ENCODE data around the gene CUX1. TPM values are rescaled to one million over a fixed set of nuclear protein-coding genes. Genes with fewer than 3 reads are reported as not detected.

CUX1 gene
- total and polyA plus RNA-seq, 2 donors (not counting 1 experiment from before 2014, with no cell fraction given) = 22.7 to 38.1 TPM

DNA sequence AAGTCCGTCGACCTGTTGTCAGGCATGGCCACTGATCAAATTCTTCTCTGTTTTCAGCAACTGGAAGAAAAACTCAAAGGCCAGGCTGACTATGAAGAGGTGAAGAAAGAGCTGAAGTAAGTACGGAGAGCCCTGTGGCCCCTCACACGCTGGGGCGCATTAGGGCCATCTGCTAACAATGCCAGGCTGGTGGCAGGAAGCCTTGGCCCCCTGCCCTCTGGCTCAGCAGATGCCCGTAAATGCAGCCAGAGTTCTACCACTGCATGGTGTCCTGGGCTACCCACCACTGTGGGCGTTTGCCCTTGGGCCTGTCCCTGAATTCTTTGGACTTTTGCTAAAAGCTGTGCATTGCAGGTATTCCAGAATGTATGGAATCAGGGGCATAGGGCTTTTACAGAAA is 372.3 kb downstream of the CUX1 start:
- no peak for DNase-seq (ENCODE audit: low read depth in 2 of 2)
- H2AFZ ChIP-seq (ENCODE audit: low read length) = no peak overlapping the region
- TF ChIP-seq, protein P1, sequence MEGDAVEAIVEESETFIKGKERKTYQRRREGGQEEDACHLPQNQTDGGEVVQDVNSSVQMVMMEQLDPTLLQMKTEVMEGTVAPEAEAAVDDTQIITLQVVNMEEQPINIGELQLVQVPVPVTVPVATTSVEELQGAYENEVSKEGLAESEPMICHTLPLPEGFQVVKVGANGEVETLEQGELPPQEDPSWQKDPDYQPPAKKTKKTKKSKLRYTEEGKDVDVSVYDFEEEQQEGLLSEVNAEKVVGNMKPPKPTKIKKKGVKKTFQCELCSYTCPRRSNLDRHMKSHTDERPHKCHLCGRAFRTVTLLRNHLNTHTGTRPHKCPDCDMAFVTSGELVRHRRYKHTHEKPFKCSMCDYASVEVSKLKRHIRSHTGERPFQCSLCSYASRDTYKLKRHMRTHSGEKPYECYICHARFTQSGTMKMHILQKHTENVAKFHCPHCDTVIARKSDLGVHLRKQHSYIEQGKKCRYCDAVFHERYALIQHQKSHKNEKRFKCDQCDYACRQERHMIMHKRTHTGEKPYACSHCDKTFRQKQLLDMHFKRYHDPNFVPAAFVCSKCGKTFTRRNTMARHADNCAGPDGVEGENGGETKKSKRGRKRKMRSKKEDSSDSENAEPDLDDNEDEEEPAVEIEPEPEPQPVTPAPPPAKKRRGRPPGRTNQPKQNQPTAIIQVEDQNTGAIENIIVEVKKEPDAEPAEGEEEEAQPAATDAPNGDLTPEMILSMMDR (conservative IDR thresholded peaks at IDR 0.05 in 1 of 2, IDR thresholded peaks at IDR 0.05 in 1 of 2; ENCODE audit: low read depth in 1 of 2, low read length in 2 of 2) = no peak
- no peak for TF ChIP-seq EZH2 (IDR thresholded peaks at IDR 0.05; ENCODE audit: low read length, missing control alignments)
- H3K4me2 ChIP-seq (ENCODE audit: extremely low read depth, insufficient read depth, low read length) = no peak overlapping the region
- H3K79me2 ChIP-seq (ENCODE audit: control insufficient read depth, insufficient read depth, low read length) = no peaks in the 10 kb centered on the region
- no peak overlapping the region for H3K27ac ChIP-seq (ENCODE audit: insufficient read depth, low read length)
- H3K4me3 ChIP-seq (replicated peaks in 1 of 4; ENCODE audit: control extremely low read depth in 1 of 4, insufficient read depth in 1 of 4, low read depth in 3 of 4, low read length in 4 of 4) = no peak overlapping the region
- H4K20me1 ChIP-seq (ENCODE audit: control insufficient read depth, extremely low read depth, insufficient read depth, low read length) = no peaks in the 10 kb centered on the region
- no peak overlapping the region for H3K9ac ChIP-seq (ENCODE audit: insufficient read depth, low read length)
- peaks cover 6% of the 10 kb centered on the region for H3K36me3 ChIP-seq (ENCODE audit: control insufficient read depth, insufficient read depth, low read length)
- no peaks in the 10 kb centered on the region for H3K4me1 ChIP-seq (ENCODE audit: control insufficient read depth, extremely low read depth, insufficient read depth, low read length)
- H3K27me3 ChIP-seq (ENCODE audit: control insufficient read depth, insufficient read depth, low read length) = no peaks in the 10 kb centered on the region
- no peaks in the 10 kb centered on the region for H3K9me3 ChIP-seq (ENCODE audit: control insufficient read depth, insufficient read depth, low read depth, low read length)

DNA sequence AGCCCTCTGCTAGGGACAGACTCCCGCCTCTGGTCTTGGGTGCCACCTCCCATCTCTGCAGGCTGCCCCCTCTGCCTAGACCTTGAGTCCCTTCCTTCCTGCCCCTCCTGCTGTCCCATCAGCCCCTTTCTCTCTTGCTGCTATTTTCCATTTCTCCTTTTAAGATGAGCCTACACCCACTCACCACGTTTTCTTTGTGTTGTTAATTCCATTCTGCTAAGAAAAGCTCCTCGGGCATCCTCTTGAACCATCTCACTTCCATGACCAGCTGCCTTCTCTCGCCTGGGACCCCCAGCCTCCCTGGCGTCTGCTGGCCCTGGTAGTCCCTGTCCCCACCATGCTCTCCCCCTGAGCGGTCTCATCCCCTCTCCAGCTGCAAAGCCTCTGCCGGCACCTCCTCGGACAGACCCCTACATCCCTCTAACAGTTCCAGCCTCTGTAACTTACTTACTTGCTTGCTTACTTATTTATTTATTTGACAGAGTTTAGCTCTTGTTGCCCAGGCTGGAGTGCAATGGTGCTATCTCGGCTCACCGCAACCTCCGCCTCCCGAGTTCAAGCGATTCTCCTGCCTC is 373.4 kb downstream of the CUX1 start:
- H3K9me3 ChIP-seq (ENCODE audit: control insufficient read depth, insufficient read depth, low read depth, low read length) = no peaks in the 10 kb centered on the region
- no peaks in the 10 kb centered on the region for H3K4me1 ChIP-seq (ENCODE audit: control insufficient read depth, extremely low read depth, insufficient read depth, low read length)
- H3K36me3 ChIP-seq (ENCODE audit: control insufficient read depth, insufficient read depth, low read length) = peaks cover 6% of the 10 kb centered on the region
- no peak overlapping the region for H2AFZ ChIP-seq (ENCODE audit: low read length)
- H3K27me3 ChIP-seq (ENCODE audit: control insufficient read depth, insufficient read depth, low read length) = no peaks in the 10 kb centered on the region
- H3K27ac ChIP-seq (ENCODE audit: insufficient read depth, low read length) = no peak overlapping the region
- no peak overlapping the region for H3K4me3 ChIP-seq (replicated peaks in 1 of 4; ENCODE audit: control extremely low read depth in 1 of 4, insufficient read depth in 1 of 4, low read depth in 3 of 4, low read length in 4 of 4)
- H3K9ac ChIP-seq (ENCODE audit: insufficient read depth, low read length) = no peak overlapping the region
- H4K20me1 ChIP-seq (ENCODE audit: control insufficient read depth, extremely low read depth, insufficient read depth, low read length) = no peaks in the 10 kb centered on the region
- no peaks in the 10 kb centered on the region for H3K79me2 ChIP-seq (ENCODE audit: control insufficient read depth, insufficient read depth, low read length)
- no peak overlapping the region for H3K4me2 ChIP-seq (ENCODE audit: extremely low read depth, insufficient read depth, low read length)
- no peak for TF ChIP-seq EZH2 (IDR thresholded peaks at IDR 0.05; ENCODE audit: low read length, missing control alignments)
- TF ChIP-seq, protein P1 (conservative IDR thresholded peaks at IDR 0.05 in 1 of 2, IDR thresholded peaks at IDR 0.05 in 1 of 2; ENCODE audit: low read depth in 1 of 2, low read length in 2 of 2) = no peak
- DNase-seq (ENCODE audit: low read depth in 2 of 2) = no peak

DNA sequence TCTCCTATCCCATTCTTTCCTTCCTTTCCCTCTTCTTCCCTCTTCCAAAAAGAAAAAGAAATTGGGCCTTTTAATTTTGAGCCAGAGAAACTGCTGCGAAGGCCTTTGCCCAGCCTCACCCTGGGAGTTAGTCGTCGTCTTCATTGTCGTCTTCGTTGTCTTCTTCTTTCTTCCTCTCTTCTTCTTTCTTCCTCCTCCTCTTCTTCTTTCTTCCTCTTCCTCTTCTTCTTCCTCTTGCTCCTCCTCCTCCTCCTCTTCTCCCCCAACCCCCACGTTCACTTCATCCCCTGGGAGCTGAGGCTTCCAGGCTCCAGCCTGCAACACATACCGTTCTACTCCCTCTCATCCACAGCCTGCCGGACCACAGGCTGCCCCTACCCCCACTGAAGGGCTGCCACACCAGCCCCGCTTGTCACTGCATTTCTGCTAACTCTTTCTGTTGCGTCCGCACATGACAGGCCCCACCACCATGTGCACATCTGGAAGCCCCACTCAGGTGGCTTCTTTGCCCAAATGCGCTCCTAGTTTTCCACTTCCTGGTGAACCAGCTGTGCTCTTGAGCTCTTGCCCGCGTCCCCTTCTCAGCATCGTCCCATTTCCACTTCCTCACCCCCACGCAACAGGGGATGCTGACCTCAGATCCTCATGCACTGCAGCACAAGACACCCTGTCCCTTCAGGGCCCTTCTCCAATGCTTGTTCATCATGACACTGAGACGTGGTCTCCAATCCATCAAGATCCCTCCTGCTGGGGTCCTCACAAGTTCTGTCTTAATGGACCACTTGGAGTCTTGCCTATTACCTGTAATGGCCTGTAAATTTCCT is 374.3 kb downstream of the CUX1 start:
- no peaks in the 10 kb centered on the region for H3K4me1 ChIP-seq (ENCODE audit: control insufficient read depth, extremely low read depth, insufficient read depth, low read length)

More for the DNA sequence above, 374.3 kb downstream of the CUX1 start:
- Histone ChIP-seq H3K4me2 (ENCODE audit: extremely low read depth, insufficient read depth, low read length) (no peak overlapping the region), H3K27me3 (ENCODE audit: control insufficient read depth, insufficient read depth, low read length) (no peaks in the 10 kb centered on the region), H2AFZ (ENCODE audit: low read length) (no peak overlapping the region), H3K36me3 (ENCODE audit: control insufficient read depth, insufficient read depth, low read length) (peaks cover 4% of the 10 kb centered on the region), H3K9ac (ENCODE audit: insufficient read depth, low read length) (no peak overlapping the region), H3K4me3 (replicated peaks in 1 of 4; ENCODE audit: control extremely low read depth in 1 of 4, insufficient read depth in 1 of 4, low read depth in 3 of 4, low read length in 4 of 4) (no peak overlapping the region), H3K79me2 (ENCODE audit: control insufficient read depth, insufficient read depth, low read length) (no peaks in the 10 kb centered on the region), H3K27ac (ENCODE audit: insufficient read depth, low read length) (no peak overlapping the region), H4K20me1 (ENCODE audit: control insufficient read depth, extremely low read depth, insufficient read depth, low read length) (no peaks in the 10 kb centered on the region), H3K9me3 (ENCODE audit: control insufficient read depth, insufficient read depth, low read depth, low read length) (no peaks in the 10 kb centered on the region)
- no peak for DNase-seq (ENCODE audit: low read depth in 2 of 2)
- TF ChIP-seq, protein P1 (conservative IDR thresholded peaks at IDR 0.05 in 1 of 2, IDR thresholded peaks at IDR 0.05 in 1 of 2; ENCODE audit: low read depth in 1 of 2, low read length in 2 of 2) = no peak
- no peak for TF ChIP-seq EZH2 (IDR thresholded peaks at IDR 0.05; ENCODE audit: low read length, missing control alignments)

Data from fibroblast of lung (primary cell).